Measurements from ENCODE around the gene FRMD7.

- TF ChIP-seq POLR2A (IDR thresholded peaks at IDR 0.05; ENCODE audit: low read depth, low read length) (no peak), POLR2AphosphoS5 (IDR thresholded peaks at IDR 0.05; ENCODE audit: low read depth, low read length) (no peak), TAF1 (IDR thresholded peaks at IDR 0.05; ENCODE audit: low read depth, low read length) (no peak)
These were observed 1.9 kb downstream of the FRMD7 start for GRCh38 chrX:132125906-132126305.
